HS-5 (cell line): ENCODE data around the gene OR8B3.

ENCODE experiments used
- DNase-seq: peaks from one replicate; pipeline ENCODE4 v3.0.0-alpha.2; 2012; ENCODE audit warnings: low read depth

The OR8B3 gene

DNA sequence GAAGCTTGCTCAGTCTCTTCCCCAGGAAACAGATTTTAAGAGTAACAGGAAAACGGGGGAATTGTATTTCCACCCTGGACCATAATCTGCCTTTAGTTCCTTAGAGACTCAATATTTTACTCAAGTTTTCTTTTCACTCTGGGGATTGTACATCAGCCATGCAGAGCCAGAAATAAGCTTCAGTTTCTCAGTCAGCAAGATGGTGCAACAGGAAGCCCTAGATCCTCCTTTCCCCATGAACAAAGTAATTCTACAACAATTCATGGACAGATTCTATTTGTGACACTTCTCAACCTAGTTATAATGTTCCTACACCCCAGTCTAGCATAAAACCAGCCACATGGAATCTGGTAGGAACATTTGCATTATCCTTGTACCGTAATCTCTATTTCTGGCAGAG is 39.3 kb downstream of the OR8B3 start:
- DNase-seq = no peak

DNA sequence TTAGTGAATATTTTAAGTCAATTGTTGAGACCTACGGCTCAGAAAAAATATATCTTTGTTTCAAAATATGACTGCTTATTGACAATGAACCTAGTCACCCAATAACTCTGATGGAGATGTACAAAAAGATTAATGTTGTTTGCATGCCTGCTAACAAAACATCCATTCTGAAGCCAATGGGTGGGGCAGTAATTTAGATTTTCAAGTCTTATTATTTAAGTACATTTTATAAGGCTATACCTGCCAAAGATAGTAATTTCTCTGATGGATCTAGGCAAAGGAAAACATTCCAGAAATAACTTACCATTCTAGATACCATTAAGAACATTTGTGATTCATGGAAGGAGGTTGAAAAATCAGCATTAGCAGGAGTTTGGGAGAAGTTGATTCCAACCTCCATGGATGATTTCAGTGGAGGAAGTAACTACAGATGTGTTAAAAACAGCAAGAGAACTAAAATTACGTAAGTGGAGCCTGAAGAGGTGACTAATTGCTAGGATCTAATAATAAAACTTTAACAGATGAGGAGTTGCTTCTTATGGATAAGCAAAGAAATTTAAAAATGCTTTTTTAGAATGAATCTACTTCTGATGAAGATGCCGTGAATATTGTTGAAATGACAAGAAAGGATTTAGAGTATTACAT is 52.4 kb downstream of the OR8B3 start:
- no peak for DNase-seq
